ENCODE results near the gene ATP2C2. TPM values are rescaled to one million over a fixed set of nuclear protein-coding genes. Genes with fewer than 3 reads are reported as not detected.

The ATP2C2 gene
- total RNA-seq, 1 experiment from 2014 or later = 20.3 TPM

GRCh38 chr16:84408314-84408690 lies 40.0 kb downstream of the ATP2C2 start:
- Histone ChIP-seq H3K79me2 (ENCODE audit: insufficient read depth, low read length) (no peaks in the 10 kb centered on the region), H3K9ac (ENCODE audit: low read length) (no peak overlapping the region), H4K20me1 (ENCODE audit: insufficient read depth) (no peaks in the 10 kb centered on the region), H3K27me3 (ENCODE audit: insufficient read depth, low read length) (no peaks in the 10 kb centered on the region), H3K4me1 (ENCODE audit: control insufficient read depth in 1 of 2, insufficient read depth in 2 of 2, low read length in 2 of 2) (no peaks in the 10 kb centered on the region), H3K4me3 (replicated peaks in 1 of 2; ENCODE audit: low read depth in 1 of 2, low read length in 2 of 2) (no peak overlapping the region), H3K4me2 (ENCODE audit: low read length) (no peak overlapping the region), H3K9me3 (ENCODE audit: control insufficient read depth in 1 of 2, insufficient read depth in 1 of 2, low read depth in 1 of 2, low read length in 2 of 2) (no peaks in the 10 kb centered on the region), H3K36me3 (ENCODE audit: control insufficient read depth in 1 of 2, insufficient read depth in 2 of 2, low read length in 2 of 2) (no peaks in the 10 kb centered on the region), H2AFZ (ENCODE audit: low read depth, low read length, poor library complexity, severe bottlenecking) (no peak overlapping the region), H3K9me2 (ENCODE audit: insufficient read depth) (no peaks in the 10 kb centered on the region), H3K27ac (ENCODE audit: low read depth, low read length) (no peak overlapping the region)
- ChIA-PET RAD21 (ENCODE audit: low non-redundant PET in 1 of 2, low total read pairs in 2 of 2, uncharacterized antibody in 2 of 2, unreplicated experiment in 2 of 2) (no interaction called here), POLR2A (no interaction called here), CTCF (no interaction called here)
- intact Hi-C loops (cut with micrococcal nuclease) = no loop called here
- no TSS peak for BruUV-seq (replicated peaks)
- DNase-seq (ENCODE audit: low read depth, low spot score) (no peak), ATAC-seq (no peak)
- TF ChIP-seq SRF (IDR thresholded peaks at IDR 0.05; ENCODE audit: low read depth) (no peak), EZH2phosphoT487 (IDR thresholded peaks at IDR 0.05; ENCODE audit: borderline replicate concordance) (no peak), JUND (IDR thresholded peaks at IDR 0.05) (no peak)

- intact Hi-C loops (cut with micrococcal nuclease) = no loop called here
- no peak for DNase-seq (ENCODE audit: low read depth, low spot score)
- H3K4me2 ChIP-seq (ENCODE audit: low read length) = no peak overlapping the region
- no peak overlapping the region for H2AFZ ChIP-seq (ENCODE audit: low read depth, low read length, poor library complexity, severe bottlenecking)
- no peaks in the 10 kb centered on the region for H3K9me2 ChIP-seq (ENCODE audit: insufficient read depth)
- BruUV-seq (replicated peaks) = no TSS peak
- ATAC-seq = no peak
- TF ChIP-seq SP1 (IDR thresholded peaks at IDR 0.05; ENCODE audit: low read depth) (no peak), EZH2 (IDR thresholded peaks at IDR 0.05) (no peak), EZH2phosphoT487 (IDR thresholded peaks at IDR 0.05; ENCODE audit: borderline replicate concordance) (no peak), ZBTB33 (IDR thresholded peaks at IDR 0.05; ENCODE audit: extremely low read depth, insufficient replicate concordance, low read length) (no peak), SIN3A (IDR thresholded peaks at IDR 0.05; ENCODE audit: low read depth) (no peak), YY1 (IDR thresholded peaks at IDR 0.05; ENCODE audit: extremely low read depth, insufficient replicate concordance, low read depth, low read length) (no peak), ZNF274 (IDR thresholded peaks at IDR 0.05; ENCODE audit: low read depth, low read length) (no peak), CBX3 (IDR thresholded peaks at IDR 0.05; ENCODE audit: low read depth) (no peak), ZFX (IDR thresholded peaks at IDR 0.05) (no peak), FOSL1 (IDR thresholded peaks at IDR 0.05; ENCODE audit: low read depth) (no peak), ELF1 (IDR thresholded peaks at IDR 0.05; ENCODE audit: borderline replicate concordance, low read depth) (no peak), POLR2A (IDR thresholded peaks at IDR 0.05; ENCODE audit: borderline replicate concordance, extremely low read depth, insufficient read depth, insufficient read length) (no peak), CEBPB (IDR thresholded peaks at IDR 0.05; ENCODE audit: low read depth) (no peak), MAX (IDR thresholded peaks at IDR 0.05) (no peak), EGR1 (IDR thresholded peaks at IDR 0.05; ENCODE audit: low read depth) (no peak), SRF (IDR thresholded peaks at IDR 0.05; ENCODE audit: low read depth) (no peak)
- no peak overlapping the region for H3K4me3 ChIP-seq (replicated peaks in 1 of 2; ENCODE audit: low read depth in 1 of 2, low read length in 2 of 2)
- H3K9me3 ChIP-seq (ENCODE audit: control insufficient read depth in 1 of 2, insufficient read depth in 1 of 2, low read depth in 1 of 2, low read length in 2 of 2) = no peaks in the 10 kb centered on the region
- no peaks in the 10 kb centered on the region for H3K27me3 ChIP-seq (ENCODE audit: insufficient read depth, low read length)
- ChIA-PET CTCF (no interaction called here), RAD21 (ENCODE audit: low non-redundant PET in 1 of 2, low total read pairs in 2 of 2, uncharacterized antibody in 2 of 2, unreplicated experiment in 2 of 2) (no interaction called here), POLR2A (no interaction called here)
- no peak overlapping the region for H3K9ac ChIP-seq (ENCODE audit: low read length)
- no peaks in the 10 kb centered on the region for H3K36me3 ChIP-seq (ENCODE audit: control insufficient read depth in 1 of 2, insufficient read depth in 2 of 2, low read length in 2 of 2)
- no peaks in the 10 kb centered on the region for H3K79me2 ChIP-seq (ENCODE audit: insufficient read depth, low read length)
- H3K4me1 ChIP-seq (ENCODE audit: control insufficient read depth in 1 of 2, insufficient read depth in 2 of 2, low read length in 2 of 2) = no peaks in the 10 kb centered on the region
- H4K20me1 ChIP-seq (ENCODE audit: insufficient read depth) = no peaks in the 10 kb centered on the region
- H3K27ac ChIP-seq (ENCODE audit: low read depth, low read length) = no peak overlapping the region
These were observed 40.5 kb downstream of the ATP2C2 start for GRCh38 chr16:84408856-84409255.

All from HCT116 (cell line).